IMR-90 (cell line): ENCODE measurements around the gene RSPH9. TPM values are rescaled to one million over a fixed set of nuclear protein-coding genes. Genes with fewer than 3 reads are reported as not detected.

Source experiments
- ATAC-seq: fragments of 200-7000 bp; cut with Tn5 transposase; 2 replicates; pipeline ENCODE4 v1.9.1; 2020; ENCODE audit warnings: low read depth, mild to moderate bottlenecking, moderate library complexity
- BruUV-seq: library from RNA; stranded (reverse); fragments of 400-500 nt; replicated peaks from 2 replicates; lab custom pipeline; 2021; lab: Mats Ljungman, UMichigan
- CTCF ChIA-PET: fragments of 300-600 bp; formaldehyde crosslinking; extraction: SDS; loops from one replicate; lab custom pipeline; 2021; ENCODE audit warnings: antibody characterized with exemption; lab: Yijun Ruan, JAX
- POLR2A ChIA-PET: fragments of 300-600 bp; sonication (Branson Sonifier 250); formaldehyde crosslinking; loops from one replicate; lab custom pipeline; 2022; ENCODE audit warnings: antibody characterized with exemption; ENCODE audit not compliant: unreplicated experiment; lab: Charles Lee
- DNase-seq: peaks from one replicate; pipeline ENCODE4 v3.0.0; 2013
- H2AFZ ChIP-seq: replicated peaks from 2 replicates; pipeline ENCODE3; 2013; ENCODE audit warnings: low read length, mild to moderate bottlenecking; ENCODE audit not compliant: poor library complexity
- H2AK5ac ChIP-seq: 2 replicates; pipeline ENCODE4 v1.6.1; 2013; ENCODE audit warnings: low read depth, low read length, inconsistent platforms
- H2AK9ac ChIP-seq: replicated peaks from 2 replicates; pipeline ENCODE3; 2013; ENCODE audit warnings: mild to moderate bottlenecking, low read depth, low read length, moderate library complexity; ENCODE audit not compliant: poor library complexity
- H2BK120ac ChIP-seq: 2 replicates; pipeline ENCODE4 v1.6.1; 2013; ENCODE audit warnings: low read depth, low read length, inconsistent platforms
- H2BK15ac ChIP-seq: 3 replicates; pipeline ENCODE4 v1.6.1; 2013; ENCODE audit warnings: low read depth, low read length, inconsistent platforms
- H2BK20ac ChIP-seq: 2 replicates; pipeline ENCODE4 v1.6.1; 2013; ENCODE audit warnings: low read depth, mild to moderate bottlenecking, inconsistent platforms, low read length, moderate library complexity
- H2BK5ac ChIP-seq: 2 replicates; pipeline ENCODE4 v1.6.1; 2013; ENCODE audit warnings: mild to moderate bottlenecking, low read depth, low read length, inconsistent platforms; ENCODE audit not compliant: poor library complexity, severe bottlenecking
- H3K14ac ChIP-seq: replicated peaks from 2 replicates; pipeline ENCODE4 v1.6.1; 2013; ENCODE audit warnings: low read depth, low read length, inconsistent platforms
- H3K18ac ChIP-seq: 2 replicates; pipeline ENCODE4 v1.6.1; 2013; ENCODE audit warnings: low read depth, low read length, control low read depth
- H3K23ac ChIP-seq: 2 replicates; pipeline ENCODE4 v1.6.1; 2013; ENCODE audit warnings: low read depth, low read length, inconsistent platforms
- H3K27ac ChIP-seq: 2 replicates; pipeline ENCODE4 v1.5.1; 2013; ENCODE audit warnings: mild to moderate bottlenecking, control low read depth, low read length; ENCODE audit not compliant: insufficient read depth
- H3K27me3 ChIP-seq: 2 replicates; pipeline ENCODE4 v1.6.1; 2013; ENCODE audit warnings: low read length; ENCODE audit not compliant: control insufficient read depth, insufficient read depth
- H3K36me3 ChIP-seq: 2 replicates; pipeline ENCODE4 v1.6.1; 2013; ENCODE audit warnings: low read length, mixed read lengths; ENCODE audit not compliant: control insufficient read depth, insufficient read depth
- H3K4ac ChIP-seq: 2 replicates; pipeline ENCODE4 v1.6.1; 2013; ENCODE audit warnings: low read depth, low read length, inconsistent platforms
- H3K4me1 ChIP-seq: 2 replicates; pipeline ENCODE4 v1.6.1; 2013; ENCODE audit warnings: low read length, mixed read lengths; ENCODE audit not compliant: control insufficient read depth, insufficient read depth
- H3K4me2 ChIP-seq: 2 replicates; pipeline ENCODE4 v1.6.1; 2013; ENCODE audit warnings: low read depth, mild to moderate bottlenecking, control low read depth, low read length, moderate library complexity
- H3K4me3 ChIP-seq: 2 replicates; pipeline ENCODE4 v1.5.1; 2013; ENCODE audit warnings: low read depth, mild to moderate bottlenecking, control low read depth, low read length, moderate library complexity; ENCODE audit not compliant: insufficient read depth
- H3K56ac ChIP-seq: 2 replicates; pipeline ENCODE4 v1.6.1; 2013; ENCODE audit warnings: low read length, inconsistent platforms; ENCODE audit not compliant: insufficient read depth; ENCODE audit errors: extremely low read depth
- H3K79me1 ChIP-seq, 2 experiments: 2 replicates each; pipeline ENCODE4 v1.6.1; 2013; ENCODE audit warnings: low read length in 2 of 2, inconsistent platforms in 1 of 2, low read depth in 1 of 2
- H3K9ac ChIP-seq: 2 replicates; pipeline ENCODE4 v1.6.1; 2013; ENCODE audit warnings: low read depth, low read length, control low read depth
- H3K9me1 ChIP-seq: 2 replicates; pipeline ENCODE4 v1.6.1; 2013; ENCODE audit warnings: low read length, inconsistent platforms; ENCODE audit not compliant: insufficient read depth
- H3K9me3 ChIP-seq: 2 replicates; pipeline ENCODE4 v1.6.1; 2013; ENCODE audit warnings: low read length; ENCODE audit not compliant: control insufficient read depth, insufficient read depth
- H4K20me1 ChIP-seq: 2 replicates; pipeline ENCODE4 v1.6.1; 2013; ENCODE audit warnings: low read length, inconsistent platforms; ENCODE audit not compliant: insufficient read depth
- H4K5ac ChIP-seq: 2 replicates; pipeline ENCODE4 v1.6.1; 2013; ENCODE audit warnings: mild to moderate bottlenecking, low read depth, low read length, control low read depth
- H4K8ac ChIP-seq, 2 experiments: 2 replicates each; pipeline ENCODE4 v1.6.1; 2013; ENCODE audit warnings: low read depth in 2 of 2, low read length in 2 of 2, control low read depth in 1 of 2, inconsistent platforms in 1 of 2
- H4K91ac ChIP-seq: 2 replicates; pipeline ENCODE4 v1.6.1; 2013; ENCODE audit warnings: low read depth, low read length, inconsistent platforms; ENCODE audit not compliant: insufficient read depth
- BHLHE40 ChIP-seq: fragments of 150-350 bp; IDR thresholded peaks from 2 replicates; pipeline ENCODE4 v1.6.1; 2016; ENCODE audit warnings: mild to moderate bottlenecking, low read depth, low read length
- CEBPB ChIP-seq: IDR thresholded peaks from 2 replicates; pipeline ENCODE4 v1.6.1; 2012; ENCODE audit warnings: low read depth, low read length, improper control_type of control experiment
- CHD1 ChIP-seq: IDR thresholded peaks from 2 replicates; pipeline ENCODE4 v1.6.1; 2012; ENCODE audit warnings: low read depth, low read length, improper control_type of control experiment
- CTCF ChIP-seq: conservative IDR thresholded peaks from 2 replicates; pipeline ENCODE4 v1.5.1; 2012; ENCODE audit warnings: mild to moderate bottlenecking, low read depth, low read length, improper control_type of control experiment
- ELK1 ChIP-seq: fragments of 150-350 bp; IDR thresholded peaks from 2 replicates; pipeline ENCODE4 v1.6.1; 2016; ENCODE audit warnings: low read depth, mild to moderate bottlenecking, low read length, moderate library complexity, borderline replicate concordance
- FOS ChIP-seq: fragments of 150-350 bp; IDR thresholded peaks from 2 replicates; pipeline ENCODE4 v1.6.1; 2016; ENCODE audit warnings: low read depth, low read length
- MAFK ChIP-seq: IDR thresholded peaks from 2 replicates; pipeline ENCODE4 v1.6.1; 2012; ENCODE audit warnings: low read depth, low read length, improper control_type of control experiment
- MAZ ChIP-seq: IDR thresholded peaks from 2 replicates; pipeline ENCODE4 v1.6.1; 2012; ENCODE audit warnings: low read depth, mild to moderate bottlenecking, low read length, improper control_type of control experiment, moderate library complexity, borderline replicate concordance
- MXI1 ChIP-seq: IDR thresholded peaks from 2 replicates; pipeline ENCODE4 v1.6.1; 2012; ENCODE audit warnings: low read depth, mild to moderate bottlenecking, low read length, moderate library complexity, borderline replicate concordance
- NFE2L2 ChIP-seq: fragments of 150-350 bp; IDR thresholded peaks from 2 replicates; pipeline ENCODE4 v1.6.1; 2016; ENCODE audit warnings: low read depth, mild to moderate bottlenecking, low read length
- POLR2A ChIP-seq: IDR thresholded peaks from 2 replicates; pipeline ENCODE4 v1.6.1; 2012; ENCODE audit warnings: mild to moderate bottlenecking, low read depth, low read length
- RAD21 ChIP-seq: IDR thresholded peaks from 2 replicates; pipeline ENCODE4 v1.6.1; 2012; ENCODE audit warnings: low read length, improper control_type of control experiment
- RCOR1 ChIP-seq: IDR thresholded peaks from 2 replicates; pipeline ENCODE4 v1.6.1; 2012; ENCODE audit warnings: mild to moderate bottlenecking, low read length, improper control_type of control experiment; ENCODE audit not compliant: insufficient replicate concordance
- RFX5 ChIP-seq: IDR thresholded peaks from 2 replicates; pipeline ENCODE4 v1.8.0; 2012; ENCODE audit warnings: low read depth, mild to moderate bottlenecking, low read length, moderate library complexity
- SMC3 ChIP-seq: fragments of 150-350 bp; IDR thresholded peaks from 2 replicates; pipeline ENCODE4 v1.6.1; 2016; ENCODE audit warnings: low read depth, mild to moderate bottlenecking, antibody characterized with exemption, low read length, moderate library complexity
- USF2 ChIP-seq: fragments of 150-350 bp; IDR thresholded peaks from 2 replicates; pipeline ENCODE4 v1.6.1; 2017; ENCODE audit warnings: mild to moderate bottlenecking, antibody characterized with exemption, low read length, low read depth
- WGBS, 2 experiments: methylation state at CpG; one replicate each; pipeline versions ENCODE4 v1.1.5 to v1.1.7; 2013; ENCODE audit warnings: missing lambda C conversion rate in 2 of 2; ENCODE audit not compliant: insufficient read length in 1 of 2; ENCODE audit errors: extremely low coverage in 2 of 2; 5-methylcytosine and 5-hydroxymethylcytosine counted together
- dilution Hi-C: fragments of 300-500 bp; cut with HindIII; formaldehyde crosslinking; loops from one replicate; pipeline ENCODE4 v1.14.3; 2018; ENCODE audit warnings: low sequenced_read_pairs; ENCODE audit not compliant: unreplicated experiment
- in situ Hi-C: fragments of 300-500 bp; cut with MboI; formaldehyde crosslinking; loops from 3 replicates; pipeline ENCODE4 v1.14.3; 2019; ENCODE audit warnings: low sequenced_read_pairs, inconsistent platforms, mixed read lengths
- intact Hi-C: fragments of 100-400 bp; cut with micrococcal nuclease; formaldehyde crosslinking; loops from 2 replicates; pipeline ENCODE4 v1.10.0; 2022
- polyA plus RNA-seq, 3 experiments: library from polyadenylated mRNA; depleted of rRNA; stranded (reverse); fragments of >200 nt; gene quantifications; 2 replicates each; pipeline ENCODE4 v1.2.3, GENCODE V29; 2012; ENCODE audit warnings: low replicate concordance in 1 of 3
- total RNA-seq: library from RNA; depleted of rRNA; stranded (reverse); fragments of >200 nt; gene quantifications from 2 replicates; pipeline ENCODE4 v1.2.3, GENCODE V29; 2012

Gene RSPH9
- total and polyA plus RNA-seq, 2 of the 4 experiments (the other 2 are of a cell fraction): 0.18 to 0.21 TPM

- WGBS, 2 experiments: 91% methylated on average over 5 of the region's 6 CpGs; no CpG with 5 or more reads in 1 of the 2 experiments
- Histone ChIP-seq H3K4me1 (peaks cover 12% of the 10 kb centered on the region), H2BK5ac (no peak overlapping the region), H3K27ac (no peak overlapping the region), H3K14ac (no peak overlapping the region), H2BK15ac (no peak overlapping the region), H4K20me1 (no peaks in the 10 kb centered on the region), H2AFZ (no peak overlapping the region), H3K9ac (no peak overlapping the region), H3K4ac (no peak overlapping the region), H2BK120ac (no peak overlapping the region), H2AK5ac (peak overlapping the region; percentile 24; the same call in 1 of the 2 replicates), H3K9me3 (no peaks in the 10 kb centered on the region), H4K8ac (no peak overlapping the region), H3K18ac (no peak overlapping the region), H4K91ac (no peak overlapping the region), H3K4me2 (no peak overlapping the region), H3K4me3 (no peak overlapping the region), H2AK9ac (peak overlapping the region; percentile 31), H3K27me3 (peaks cover 21% of the 10 kb centered on the region), H4K5ac (no peak overlapping the region), H2BK20ac (0 out of 2 replicates have a peak overlapping the region, but pooled peaks have one; percentile 17), H3K23ac (no peak overlapping the region), H3K36me3 (no peaks in the 10 kb centered on the region), H3K79me1 (no peaks in the 10 kb centered on the region), H3K9me1 (peaks cover 5% of the 10 kb centered on the region; the same call in 1 of the 2 replicates), H3K56ac (no peak overlapping the region)
- DNase-seq: no peak
- intact Hi-C loops (no loop called here), in situ Hi-C loops (no loop called here), dilution Hi-C loops (no loop called here)
- ATAC-seq: no peak
- no TSS peak for BruUV-seq
- POLR2A ChIA-PET: no interaction called here
- CTCF ChIA-PET: no interaction called here
- TF ChIP-seq BHLHE40 (no peak), RCOR1 (no peak), USF2 (no peak), NFE2L2 (no peak), MAFK (no peak), MAZ (no peak), RAD21 (no peak), ELK1 (no peak), FOS (no peak), POLR2A (no peak), CTCF (no peak), CHD1 (no peak), SMC3 (no peak), CEBPB (no peak), RFX5 (no peak), MXI1 (no peak)
Measured at GRCh38 chr6:43712579-43712978, 67.7 kb downstream of the RSPH9 start.
